Cardiac muscle cell (in vitro differentiated cells and primary cell): ENCODE data around the gene BLOC1S2. TPM values are rescaled to one million over a fixed set of nuclear protein-coding genes. Genes with fewer than 3 reads are reported as not detected.
"Not testable (repeated sequence)": the region's sequence is repeated elsewhere in the genome, so short reads cannot be mapped to it uniquely, and the experiment has no call there.

Experiments used
- DNase-seq, 2 donors: peaks; one replicate each; pipeline versions ENCODE4 v3.0.0 to v3.0.0-alpha.2; 2010 to 2017; ENCODE audit warnings: low read depth in 1 of 2, low spot score in 1 of 2
- H3K27ac ChIP-seq: fragments of 200-600 bp; sonication (generic); 2 replicates; pipeline ENCODE4 v1.5.1; 2016
- H3K27me3 ChIP-seq: fragments of 200-600 bp; sonication (generic); 2 replicates; pipeline ENCODE4 v1.6.0; 2016; ENCODE audit warnings: control low read depth
- H3K36me3 ChIP-seq: fragments of 200-600 bp; sonication (generic); 2 replicates; pipeline ENCODE4 v1.5.1; 2016; ENCODE audit warnings: control low read depth
- H3K4me1 ChIP-seq: fragments of 200-600 bp; sonication (generic); 2 replicates; pipeline ENCODE4 v1.8.1; 2017; ENCODE audit warnings: low read depth, mild to moderate bottlenecking, mixed run types
- H3K4me3 ChIP-seq: fragments of 200-600 bp; sonication (generic); 2 replicates; pipeline ENCODE4 v1.5.1; 2016; ENCODE audit warnings: mild to moderate bottlenecking
- H3K9me3 ChIP-seq: fragments of 200-600 bp; sonication (generic); 2 replicates; pipeline ENCODE4 v1.5.1; 2017; ENCODE audit warnings: low read depth, mild to moderate bottlenecking, control low read depth
- polyA plus RNA-seq: library from polyadenylated mRNA; unstranded; fragments of >200 nt; fragmentation: Nextera tagmentation; extraction: Ambion mirVana; gene quantifications from 2 replicates; pipeline ENCODE4 v1.2.1, GENCODE V29; 2016
- total RNA-seq: library from RNA; depleted of rRNA; stranded (reverse); fragments of >200 nt; gene quantifications from 2 replicates; pipeline ENCODE4 v1.2.3, GENCODE V29; 2016
- TF ChIP-seq, protein P1 (sequence below): IDR thresholded peaks from 2 replicates; pipeline ENCODE4 v1.5.1; 2012; ENCODE audit warnings: low read depth, mild to moderate bottlenecking, low read length

BLOC1S2 gene
- total and polyA plus RNA-seq, 2 experiments from 2014 or later: 14.7 to 52.0 TPM

DNA sequence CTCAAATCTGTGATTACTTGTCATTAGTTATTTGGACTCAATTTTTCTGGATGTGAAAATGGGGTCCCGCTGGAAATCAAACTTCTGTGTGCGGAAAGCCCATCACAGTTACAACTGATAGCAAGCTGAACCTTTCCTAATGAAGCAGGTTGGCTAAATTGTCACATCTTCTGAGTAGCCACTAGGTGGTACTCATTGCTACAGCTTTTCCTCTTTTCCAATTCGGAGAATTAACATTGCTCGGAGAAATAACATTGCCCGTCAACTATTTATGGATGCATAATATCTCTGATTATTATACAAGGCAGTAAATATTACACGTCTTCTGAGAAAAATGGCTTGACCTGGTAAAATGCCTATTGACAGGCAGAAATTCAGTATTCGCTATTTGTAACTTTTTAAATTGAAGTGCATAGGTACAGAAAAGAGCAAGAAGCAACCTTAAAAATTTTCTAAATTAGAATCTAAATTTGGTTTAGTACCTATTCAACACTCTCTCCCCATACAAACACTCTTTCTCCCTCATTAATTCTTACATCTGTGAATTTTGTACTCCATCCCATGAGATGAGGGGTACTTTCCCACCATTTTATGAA lies 17.3 kb upstream of the BLOC1S2 start:
- peaks cover 15% of the 10 kb centered on the region for H3K27me3 ChIP-seq
- no peaks in the 10 kb centered on the region for H3K36me3 ChIP-seq
- no peak overlapping the region for H3K27ac ChIP-seq
- DNase-seq: peak; percentile 43 to 53
- no peaks in the 10 kb centered on the region for H3K9me3 ChIP-seq
- TF ChIP-seq, protein P1, sequence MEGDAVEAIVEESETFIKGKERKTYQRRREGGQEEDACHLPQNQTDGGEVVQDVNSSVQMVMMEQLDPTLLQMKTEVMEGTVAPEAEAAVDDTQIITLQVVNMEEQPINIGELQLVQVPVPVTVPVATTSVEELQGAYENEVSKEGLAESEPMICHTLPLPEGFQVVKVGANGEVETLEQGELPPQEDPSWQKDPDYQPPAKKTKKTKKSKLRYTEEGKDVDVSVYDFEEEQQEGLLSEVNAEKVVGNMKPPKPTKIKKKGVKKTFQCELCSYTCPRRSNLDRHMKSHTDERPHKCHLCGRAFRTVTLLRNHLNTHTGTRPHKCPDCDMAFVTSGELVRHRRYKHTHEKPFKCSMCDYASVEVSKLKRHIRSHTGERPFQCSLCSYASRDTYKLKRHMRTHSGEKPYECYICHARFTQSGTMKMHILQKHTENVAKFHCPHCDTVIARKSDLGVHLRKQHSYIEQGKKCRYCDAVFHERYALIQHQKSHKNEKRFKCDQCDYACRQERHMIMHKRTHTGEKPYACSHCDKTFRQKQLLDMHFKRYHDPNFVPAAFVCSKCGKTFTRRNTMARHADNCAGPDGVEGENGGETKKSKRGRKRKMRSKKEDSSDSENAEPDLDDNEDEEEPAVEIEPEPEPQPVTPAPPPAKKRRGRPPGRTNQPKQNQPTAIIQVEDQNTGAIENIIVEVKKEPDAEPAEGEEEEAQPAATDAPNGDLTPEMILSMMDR: peak; percentile 70
- no peaks in the 10 kb centered on the region for H3K4me1 ChIP-seq
- no peak overlapping the region for H3K4me3 ChIP-seq

DNA sequence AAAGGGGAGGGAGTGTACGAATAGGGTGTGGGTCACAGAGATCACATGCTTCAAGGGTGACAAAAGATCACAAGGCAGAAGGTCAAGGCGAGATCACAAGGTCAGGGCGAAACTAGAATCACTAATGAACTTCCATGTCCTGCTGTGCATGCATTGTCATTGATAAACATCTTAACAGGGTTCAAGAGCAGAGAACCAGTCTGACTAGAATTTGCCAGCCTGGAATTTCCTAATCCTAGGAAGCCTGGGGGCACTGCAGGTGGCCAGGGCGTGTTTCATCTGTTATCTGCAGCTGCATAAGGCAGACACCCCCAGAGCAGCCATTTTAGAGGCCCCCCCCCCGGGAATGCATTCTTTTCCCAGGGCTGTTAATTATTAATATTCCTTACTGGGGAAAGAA lies 14.6 kb upstream of the BLOC1S2 start:
- H3K4me3 ChIP-seq, H3K4me1 ChIP-seq, H3K36me3 ChIP-seq, H3K27me3 ChIP-seq, H3K27ac ChIP-seq, H3K9me3 ChIP-seq, DNase-seq: not testable (repeated sequence)

DNA sequence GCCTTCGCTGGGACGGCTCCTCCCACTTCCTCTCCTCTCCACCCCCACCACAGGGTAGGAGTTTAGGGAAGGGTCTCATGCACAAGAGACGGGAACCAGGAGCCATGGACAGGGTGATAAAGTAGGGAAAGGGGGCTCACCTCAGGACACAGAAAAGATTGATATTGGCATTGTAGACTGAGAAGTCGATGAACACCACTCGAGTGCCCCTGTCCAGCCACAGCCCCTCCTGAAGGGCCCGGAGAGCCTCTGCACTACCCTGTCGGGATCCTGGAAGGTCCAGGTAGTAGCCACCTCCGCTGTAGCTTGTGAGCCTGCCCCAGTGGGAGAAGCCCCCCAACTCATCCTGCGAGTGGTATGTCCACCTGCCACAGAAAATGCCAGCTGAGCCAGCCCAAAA lies 10.8 kb upstream of the BLOC1S2 start:
- TF ChIP-seq, protein P1: no peak
- H3K4me1 ChIP-seq: no peaks in the 10 kb centered on the region

DNA sequence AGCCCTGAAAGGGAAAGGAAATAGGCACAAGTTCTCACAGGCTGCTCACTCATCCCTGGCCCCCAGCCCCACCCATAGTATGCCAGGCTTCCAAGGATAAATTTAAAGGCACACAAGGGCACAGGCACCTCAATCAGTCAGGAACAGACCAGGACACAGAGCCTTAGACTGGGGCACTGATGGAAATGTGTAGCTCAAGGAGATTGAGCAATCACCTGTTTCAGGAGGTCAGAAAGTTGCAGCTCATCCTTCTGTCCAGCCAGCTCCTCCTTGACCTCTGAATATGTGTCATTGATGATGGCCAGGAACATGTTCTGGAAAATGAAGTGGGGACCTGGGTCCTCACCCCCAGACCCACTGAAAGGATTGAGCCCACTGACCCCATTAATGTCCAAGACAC lies 6.6 kb upstream of the BLOC1S2 start:
- Histone ChIP-seq H3K4me3 (no peak overlapping the region), H3K4me1 (no peaks in the 10 kb centered on the region), H3K9me3 (no peaks in the 10 kb centered on the region), H3K27ac (no peak overlapping the region), H3K27me3 (peaks cover 32% of the 10 kb centered on the region), H3K36me3 (no peaks in the 10 kb centered on the region)
- DNase-seq: no peak
- TF ChIP-seq, protein P1: no peak

More for the DNA sequence above, 10.8 kb upstream of the BLOC1S2 start:
- Histone ChIP-seq H3K27me3 (peaks cover 24% of the 10 kb centered on the region), H3K9me3 (no peaks in the 10 kb centered on the region), H3K36me3 (no peaks in the 10 kb centered on the region), H3K4me3 (no peak overlapping the region), H3K27ac (no peak overlapping the region)
- DNase-seq: no peak

DNA sequence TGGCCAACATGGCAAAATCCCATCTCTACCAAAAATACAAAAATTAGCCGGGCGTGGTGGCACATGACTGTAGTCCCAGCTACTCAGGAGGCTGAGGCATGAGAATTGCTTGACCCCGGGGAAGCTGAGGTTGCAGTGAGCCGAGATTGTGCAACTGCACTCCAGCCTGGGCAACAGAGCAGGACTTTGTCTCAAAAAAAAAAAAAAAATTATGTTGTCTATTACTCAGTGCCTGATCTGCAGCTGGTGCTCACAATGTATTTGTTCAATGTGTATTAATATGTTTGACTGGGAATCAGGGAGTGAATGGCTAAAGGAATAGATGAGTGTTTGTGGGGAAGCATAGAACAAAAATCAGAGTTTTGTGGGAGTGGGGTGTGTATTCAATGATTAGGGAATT lies 5.8 kb upstream of the BLOC1S2 start:
- DNase-seq: peak in 1 of 2 donors; percentile 57
- H3K27me3 ChIP-seq: peaks cover 32% of the 10 kb centered on the region
- H3K36me3 ChIP-seq, H3K27ac ChIP-seq, H3K9me3 ChIP-seq, H3K4me3 ChIP-seq, H3K4me1 ChIP-seq: not testable (repeated sequence)

DNA sequence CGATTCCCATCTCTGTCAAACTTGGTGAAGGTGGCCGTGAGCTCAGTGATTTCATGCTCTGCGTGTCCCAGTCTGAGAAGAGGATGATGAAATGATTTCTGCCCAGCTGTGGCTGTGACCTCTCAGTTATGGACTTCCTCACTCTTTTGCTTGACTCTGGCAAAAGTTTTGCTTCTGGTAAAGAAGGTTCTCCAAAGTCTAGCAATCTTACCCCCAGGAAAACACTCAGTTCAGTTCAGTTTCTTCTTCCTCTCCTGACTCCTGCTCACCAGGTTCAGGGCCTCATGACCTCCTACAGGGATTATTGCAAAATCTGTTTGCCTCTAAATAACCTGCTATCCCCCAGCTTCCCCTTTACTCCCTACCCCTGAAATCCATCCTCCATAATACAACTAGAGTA lies 4.9 kb upstream of the BLOC1S2 start:
- Histone ChIP-seq H3K4me1 (no peaks in the 10 kb centered on the region), H3K36me3 (no peaks in the 10 kb centered on the region), H3K9me3 (no peaks in the 10 kb centered on the region), H3K27ac (no peak overlapping the region), H3K27me3 (peaks cover 32% of the 10 kb centered on the region), H3K4me3 (no peak overlapping the region)
- no peak for DNase-seq
- TF ChIP-seq, protein P1: no peak

DNA sequence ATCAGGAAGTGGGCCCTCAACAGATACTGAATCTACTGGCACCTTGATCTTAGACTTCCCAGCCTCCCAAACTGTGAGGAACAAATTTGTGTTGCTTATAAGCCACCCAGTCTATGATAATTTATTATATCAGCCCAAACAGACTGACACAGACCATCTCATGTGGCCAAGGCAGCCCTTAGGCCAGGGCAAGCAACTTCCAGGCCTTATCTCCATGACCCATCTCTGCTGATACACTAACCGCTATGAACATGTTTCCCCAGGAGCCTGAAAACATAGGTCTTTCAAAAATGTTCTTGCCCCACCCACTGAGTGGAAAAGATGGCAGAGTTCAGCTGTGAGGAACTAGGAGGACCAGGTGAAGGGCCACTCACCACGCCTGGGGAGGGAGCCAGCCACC lies 3.2 kb upstream of the BLOC1S2 start:
- H3K36me3 ChIP-seq: no peaks in the 10 kb centered on the region

More for the DNA sequence above, 3.2 kb upstream of the BLOC1S2 start:
- H3K27me3 ChIP-seq: peaks cover 29% of the 10 kb centered on the region
- no peaks in the 10 kb centered on the region for H3K9me3 ChIP-seq
- no peak overlapping the region for H3K4me3 ChIP-seq
- no peak for DNase-seq
- no peak overlapping the region for H3K27ac ChIP-seq
- no peaks in the 10 kb centered on the region for H3K4me1 ChIP-seq
- TF ChIP-seq, protein P1: no peak
